C4-2B (cell line): ENCODE results near the gene MRTFB.

ENCODE experiments used
- CTCF ChIP-seq: fragments of 450-650 bp; conservative IDR thresholded peaks from 2 replicates; pipeline ENCODE4 v1.5.1; 2017; ENCODE audit warnings: mild to moderate bottlenecking
- ZFX ChIP-seq: fragments of 450-650 bp; IDR thresholded peaks from 2 replicates; pipeline ENCODE4 v1.6.1; 2017

GRCh38 chr16:14199624-14200023 is 128.5 kb downstream of the MRTFB start:
- TF ChIP-seq CTCF (no peak), ZFX (no peak)
